HFFc6 (cell line): ENCODE data around the gene CERS6. TPM values are rescaled to one million over a fixed set of nuclear protein-coding genes. Genes with fewer than 3 reads are reported as not detected.

Experiments used
- DNase-seq: peaks from one replicate; pipeline ENCODE4 v3.0.0-alpha.2; 2018
- H3K27ac Mint-ChIP-seq: 2 replicates; pipeline ENCODE4 v1.8.0; 2020; ENCODE audit warnings: mild to moderate bottlenecking, mixed read lengths
- H3K27me3 Mint-ChIP-seq: 2 replicates; pipeline ENCODE4 v1.8.0; 2021; ENCODE audit warnings: mild to moderate bottlenecking, moderate library complexity, mixed read lengths; ENCODE audit not compliant: insufficient read depth
- H3K36me3 Mint-ChIP-seq: 2 replicates; pipeline ENCODE4 v1.8.0; 2021; ENCODE audit warnings: low read depth, mixed read lengths
- H3K4me1 Mint-ChIP-seq: 2 replicates; pipeline ENCODE4 v1.8.0; 2020; ENCODE audit warnings: low read depth, mixed read lengths
- H3K4me3 Mint-ChIP-seq: 2 replicates; pipeline ENCODE4 v1.8.0; 2020; ENCODE audit warnings: mild to moderate bottlenecking, moderate library complexity, mixed read lengths
- H3K9me3 Mint-ChIP-seq: 2 replicates; pipeline ENCODE4 v1.8.0; 2020; ENCODE audit warnings: mild to moderate bottlenecking, mixed read lengths
- CTCF ChIP-seq: fragments of 200-600 bp; sonication (generic); IDR thresholded peaks from 2 replicates; pipeline ENCODE4 v1.5.0; 2021; ENCODE audit warnings: antibody characterized with exemption, mild to moderate bottlenecking
- total RNA-seq, 6 experiments: library from RNA; stranded (reverse); fragmentation: NEBNext Ultra II Directional; extraction: Animal tissue kit (Norgen Biotek cat#: 25700); gene quantifications; 2 replicates in 1 of 6; 3 replicates in 5 of 6; pipeline ENCODE4 v1.2.3, GENCODE V29; 2021

The CERS6 gene
- total RNA-seq, 6 experiments from 2014 or later: 6.2 to 9.9 (median 7.5) TPM

GRCh38 chr2:168719446-168719845, 263.4 kb downstream of the CERS6 start:
- H3K4me3 Mint-ChIP-seq: no peak overlapping the region
- no peak for DNase-seq
- H3K27ac Mint-ChIP-seq: no peak overlapping the region
- no peaks in the 10 kb centered on the region for H3K9me3 Mint-ChIP-seq
- TF ChIP-seq CTCF: no peak
- H3K27me3 Mint-ChIP-seq: peaks cover 2% of the 10 kb centered on the region; the same call in 1 of the 2 replicates
- no peaks in the 10 kb centered on the region for H3K36me3 Mint-ChIP-seq
- H3K4me1 Mint-ChIP-seq: peaks cover 16% of the 10 kb centered on the region

DNA sequence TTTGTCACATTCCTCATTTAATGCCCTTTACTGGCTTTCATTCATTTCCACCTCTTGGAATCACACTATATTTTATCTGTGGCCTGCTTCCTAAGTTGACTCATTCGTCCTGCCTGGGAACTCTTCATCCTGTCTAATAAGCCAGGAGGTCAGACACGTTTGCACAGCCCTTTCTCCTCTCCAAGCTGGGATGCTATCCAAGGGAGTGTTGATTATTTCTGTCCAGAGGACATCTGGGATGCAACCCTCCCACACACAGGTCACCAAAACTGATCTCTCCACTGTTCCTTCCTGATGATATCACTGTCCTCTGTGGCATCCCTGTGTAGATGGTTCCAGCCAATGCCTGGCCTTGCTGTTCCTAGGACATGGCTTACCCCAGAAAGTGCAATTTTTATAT, 266.5 kb downstream of the CERS6 start:
- no peak overlapping the region; the same call in 1 of the 2 replicates for H3K27ac Mint-ChIP-seq
- H3K4me1 Mint-ChIP-seq: peaks cover 16% of the 10 kb centered on the region
- TF ChIP-seq CTCF: no peak
- H3K4me3 Mint-ChIP-seq: no peak overlapping the region
- DNase-seq: peak; percentile 36
- peaks cover 2% of the 10 kb centered on the region; the same call in 1 of the 2 replicates for H3K27me3 Mint-ChIP-seq
- H3K9me3 Mint-ChIP-seq: no peaks in the 10 kb centered on the region
- H3K36me3 Mint-ChIP-seq: no peaks in the 10 kb centered on the region

DNA sequence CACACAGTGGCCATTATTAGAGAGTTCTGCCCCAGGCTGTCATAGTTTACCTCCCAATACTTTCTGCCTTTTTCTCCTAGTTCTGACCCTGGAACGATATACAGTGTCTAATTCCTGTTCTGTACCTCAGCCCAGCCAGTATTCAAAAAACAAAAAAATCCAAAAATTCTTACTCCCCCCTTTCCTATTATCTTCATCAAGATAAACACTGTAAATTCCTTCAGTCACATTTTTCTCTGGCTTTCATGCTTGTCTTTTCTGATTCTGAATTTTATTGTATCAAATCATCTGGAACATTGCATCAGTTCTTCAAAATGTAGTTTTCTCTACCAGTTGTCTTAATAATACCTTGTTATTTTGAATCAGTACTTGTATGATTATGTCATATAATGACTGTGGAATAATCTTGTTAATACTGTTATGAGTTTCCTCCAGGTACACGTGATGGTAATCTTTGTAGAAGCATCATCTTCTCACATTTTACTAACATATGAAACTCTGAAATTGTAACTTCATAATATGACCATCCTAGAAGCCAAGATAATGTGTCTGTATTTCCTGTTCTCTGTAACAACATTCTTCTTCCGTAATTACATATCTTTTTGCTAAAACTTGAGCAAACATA, 267.3 kb downstream of the CERS6 start:
- H3K36me3 Mint-ChIP-seq: no peaks in the 10 kb centered on the region
- peaks cover 16% of the 10 kb centered on the region for H3K4me1 Mint-ChIP-seq
- no peaks in the 10 kb centered on the region for H3K9me3 Mint-ChIP-seq
- H3K27ac Mint-ChIP-seq: no peak overlapping the region; the same call in 1 of the 2 replicates
- H3K27me3 Mint-ChIP-seq: peaks cover 2% of the 10 kb centered on the region; the same call in 1 of the 2 replicates
- DNase-seq: no peak
- no peak for TF ChIP-seq CTCF
- no peak overlapping the region for H3K4me3 Mint-ChIP-seq

GRCh38 chr2:168726375-168726774, 270.3 kb downstream of the CERS6 start:
- Mint-ChIP-seq H3K4me1 (peaks cover 30% of the 10 kb centered on the region), H3K36me3 (no peaks in the 10 kb centered on the region), H3K27me3 (peaks cover 2% of the 10 kb centered on the region; the same call in 1 of the 2 replicates), H3K4me3 (no peak overlapping the region), H3K27ac (no peak overlapping the region), H3K9me3 (no peaks in the 10 kb centered on the region)
- TF ChIP-seq CTCF: no peak
- no peak for DNase-seq

- Mint-ChIP-seq H3K27me3 (peaks cover 2% of the 10 kb centered on the region; the same call in 1 of the 2 replicates), H3K27ac (no peak overlapping the region), H3K4me1 (peaks cover 34% of the 10 kb centered on the region), H3K9me3 (no peaks in the 10 kb centered on the region), H3K36me3 (no peaks in the 10 kb centered on the region), H3K4me3 (no peak overlapping the region)
- DNase-seq: no peak
- no peak for TF ChIP-seq CTCF
Measured at GRCh38 chr2:168727904-168728470, 271.9 kb downstream of the CERS6 start.
